MCF 10A (cell line): ENCODE results near the gene P2RX1. TPM values are rescaled to one million over a fixed set of nuclear protein-coding genes. Genes with fewer than 3 reads are reported as not detected.

Source experiments
- BruUV-seq: library from RNA; stranded (reverse); fragments of 400-500 nt; replicated peaks from 2 replicates; lab custom pipeline; 2021; lab: Mats Ljungman, UMichigan
- CTCF ChIA-PET: fragments of 300-600 bp; sonication (Branson Sonifier 250); formaldehyde crosslinking; extraction: SDS; loops from one replicate; lab custom pipeline; 2021; ENCODE audit warnings: antibody characterized with exemption, inconsistent platforms; lab: Yijun Ruan, JAX
- POLR2A ChIA-PET: fragments of 300-600, 350-650 bp; sonication (Branson Sonifier 250); formaldehyde crosslinking; extraction: SDS; loops from one replicate; lab custom pipeline; 2020; ENCODE audit warnings: antibody characterized with exemption, inconsistent platforms; lab: Yijun Ruan, JAX
- DNase-seq: peaks from one replicate; pipeline ENCODE4 v3.0.0-alpha.2; 2018; ENCODE audit not compliant: unreplicated experiment
- H3K27ac Mint-ChIP-seq: one replicate; pipeline ENCODE4 v1.8.0; 2022; ENCODE audit warnings: mild to moderate bottlenecking, low read depth, mixed read lengths; ENCODE audit not compliant: unreplicated experiment
- H3K27me3 Mint-ChIP-seq: one replicate; pipeline ENCODE4 v1.8.0; 2022; ENCODE audit warnings: mixed read lengths; ENCODE audit not compliant: insufficient read depth, unreplicated experiment
- H3K36me3 Mint-ChIP-seq: one replicate; pipeline ENCODE4 v1.8.0; 2022; ENCODE audit warnings: mild to moderate bottlenecking, moderate library complexity, mixed read lengths; ENCODE audit not compliant: insufficient read depth, unreplicated experiment
- H3K4me1 Mint-ChIP-seq: one replicate; pipeline ENCODE4 v1.8.0; 2022; ENCODE audit warnings: mixed read lengths; ENCODE audit not compliant: insufficient read depth, unreplicated experiment
- H3K4me3 Mint-ChIP-seq: one replicate; pipeline ENCODE4 v1.8.0; 2022; ENCODE audit warnings: mild to moderate bottlenecking, moderate library complexity, mixed read lengths; ENCODE audit not compliant: unreplicated experiment
- H3K9me3 Mint-ChIP-seq: one replicate; pipeline ENCODE4 v1.8.0; 2022; ENCODE audit warnings: mixed read lengths; ENCODE audit not compliant: unreplicated experiment
- CTCF ChIP-seq: fragments of 200-600 bp; IDR thresholded peaks from one replicate; pipeline ENCODE4 v1.8.0; 2022; ENCODE audit warnings: antibody characterized with exemption, mild to moderate bottlenecking; ENCODE audit not compliant: unreplicated experiment
- intact Hi-C: fragments of 100-400 bp; cut with micrococcal nuclease; formaldehyde crosslinking; loops from 2 replicates; pipeline ENCODE4 v1.14.1; 2022
- total RNA-seq: library from RNA; stranded (reverse); gene quantifications from 2 replicates; pipeline ENCODE4 v1.2.3, GENCODE V29; 2022

The P2RX1 gene
- total RNA-seq, 1 experiment from 2014 or later, result not detected

GRCh38 chr17:3890082-3890877 lies 26.0 kb downstream of the P2RX1 start:
- ChIA-PET CTCF (interaction anchor here (0.6 to 2.2 kb wide), 11 partner anchors 10 to 155 kb away, joined by 3 to 12 read pairs (median 4); partner anchors contain the start of gene NCBP3), POLR2A (interaction anchor here (0.6 to 1.4 kb wide), 11 partner anchors 11 to 1833 kb away, joined by 3 to 10 read pairs (median 3); partner anchors contain the start of genes CYB5D2, HASPIN and ZZEF1)
- Mint-ChIP-seq H3K27me3 (no peaks in the 10 kb centered on the region), H3K9me3 (no peaks in the 10 kb centered on the region), H3K4me3 (peak overlapping the region; percentile 72), H3K36me3 (peaks cover 18% of the 10 kb centered on the region), H3K4me1 (peaks cover 51% of the 10 kb centered on the region), H3K27ac (peak overlapping the region; percentile 89)
- no TSS peak for BruUV-seq
- intact Hi-C loops, result no loop called here
- no peak for TF ChIP-seq CTCF
- DNase-seq, result peak; percentile 96

GRCh38 chr17:3889325-3890012 lies 26.8 kb downstream of the P2RX1 start:
- H3K9me3 Mint-ChIP-seq, result no peaks in the 10 kb centered on the region
- H3K4me3 Mint-ChIP-seq, result peak overlapping the region; percentile 72
- intact Hi-C loops, result no loop called here
- ChIA-PET POLR2A (interaction anchor here (1.0 to 1.4 kb wide), 4 partner anchors 44 to 476 kb away, joined by 3 to 10 read pairs (median 4); partner anchors contain the start of gene HASPIN), CTCF (interaction anchor here (0.6 to 2.2 kb wide), 9 partner anchors 11 to 154 kb away, joined by 3 to 12 read pairs (median 4); partner anchors contain the start of gene NCBP3)
- H3K36me3 Mint-ChIP-seq, result peaks cover 26% of the 10 kb centered on the region
- peaks cover 45% of the 10 kb centered on the region for H3K4me1 Mint-ChIP-seq
- no peaks in the 10 kb centered on the region for H3K27me3 Mint-ChIP-seq
- BruUV-seq, result no TSS peak
- H3K27ac Mint-ChIP-seq, result peak overlapping the region; percentile 89
- DNase-seq, result peak; percentile 36
- no peak for TF ChIP-seq CTCF

GRCh38 chr17:3888343-3889171 lies 27.7 kb downstream of the P2RX1 start:
- ChIA-PET CTCF (interaction anchor here (1.5 to 2.2 kb wide), 2 partner anchors 44 to 151 kb away, joined by 3 to 12 read pairs; no protein-coding TSS in a partner anchor), POLR2A (interaction anchor here (0.6 to 2.3 kb wide), 2 partner anchors 43 to 1844 kb away, joined by 3 to 6 read pairs; partner anchors contain the start of gene NCBP3)
- H3K27ac Mint-ChIP-seq, result peak overlapping the region; percentile 89

More at GRCh38 chr17:3888343-3889171, 27.7 kb downstream of the P2RX1 start:
- Mint-ChIP-seq H3K4me3 (peak overlapping the region; percentile 58), H3K9me3 (no peaks in the 10 kb centered on the region), H3K4me1 (peaks cover 42% of the 10 kb centered on the region), H3K27me3 (no peaks in the 10 kb centered on the region), H3K36me3 (peaks cover 34% of the 10 kb centered on the region)
- TF ChIP-seq CTCF, result no peak
- DNase-seq, result peak; percentile 95
- intact Hi-C loops, result no loop called here
- BruUV-seq, result TSS peak; percentile 93
